GM20000 (cell line): ENCODE data around the gene KIF27.
"Not testable (repeated sequence)": the region's sequence is repeated elsewhere in the genome, so short reads cannot be mapped to it uniquely, and the experiment has no call there.

ENCODE experiments used
- DNase-seq: peaks from one replicate; pipeline ENCODE4 v3.0.0; 2012; ENCODE audit warnings: low spot score
- CTCF ChIP-seq: IDR thresholded peaks from 2 replicates; pipeline ENCODE4 v1.5.1; 2012; ENCODE audit warnings: mild to moderate bottlenecking, control low read depth; ENCODE audit errors: extremely low read depth, missing control alignments

Gene KIF27

DNA sequence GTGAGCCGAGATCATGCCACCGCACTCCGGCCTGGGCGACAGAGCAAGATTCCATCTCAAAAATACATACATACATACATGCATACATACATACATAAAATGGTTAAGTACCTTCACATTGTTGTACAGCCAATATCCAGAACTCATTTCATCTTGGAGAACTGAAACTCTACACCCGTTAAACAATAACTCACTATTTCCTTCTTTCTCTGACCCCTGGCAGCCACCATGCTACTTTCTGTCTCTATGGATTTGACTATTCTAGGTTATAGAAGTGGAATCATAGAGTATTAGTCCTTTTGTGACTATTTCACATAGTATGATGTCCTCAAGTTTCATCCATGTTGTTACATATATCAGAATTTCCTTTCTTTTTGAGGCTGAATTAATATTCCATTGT, 9.6 kb upstream of the KIF27 start:
- TF ChIP-seq CTCF: no peak

DNA sequence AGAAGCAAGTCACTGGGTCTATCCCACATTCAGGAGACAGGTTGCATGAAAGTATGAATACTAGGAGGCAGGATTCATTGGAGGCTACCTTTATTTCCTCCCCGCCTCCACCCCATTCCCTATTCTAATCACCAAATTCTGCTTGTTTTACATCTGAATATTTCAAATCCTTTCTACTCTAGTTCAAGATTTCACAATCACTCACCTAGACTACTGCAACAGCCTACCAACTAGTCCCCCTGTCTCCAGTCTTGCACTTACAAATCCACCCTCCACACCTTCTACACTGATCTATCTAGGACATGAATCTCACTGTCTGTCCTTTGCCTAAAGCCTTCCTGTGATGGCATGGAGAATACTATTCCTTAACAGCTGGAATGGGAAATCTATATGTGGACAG, 6.4 kb upstream of the KIF27 start:
- TF ChIP-seq CTCF: no peak
- no peak for DNase-seq

More for the DNA sequence above, 9.6 kb upstream of the KIF27 start:
- no peak for DNase-seq

DNA sequence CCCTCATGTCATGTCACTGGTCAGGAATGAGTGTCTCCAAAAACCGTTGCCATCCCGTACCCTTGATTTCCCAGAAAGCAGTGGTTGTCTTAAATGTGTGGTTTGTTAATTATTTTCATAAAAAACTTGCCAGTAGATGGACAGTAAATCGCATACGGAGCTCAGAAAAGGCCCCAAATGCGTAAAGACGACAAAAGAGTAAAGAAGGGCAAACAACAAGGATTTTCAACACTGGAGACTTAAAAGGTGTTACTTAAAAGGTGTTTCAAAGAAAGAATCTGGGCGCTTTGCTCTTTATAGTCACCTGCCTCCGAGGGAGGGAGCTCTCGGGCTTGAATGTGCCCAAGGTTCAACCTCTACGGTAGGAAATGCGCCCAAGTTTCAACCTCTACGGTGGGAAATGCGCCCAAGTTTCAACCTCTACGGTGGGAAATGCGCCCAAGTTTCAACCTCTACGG, 734 bp downstream of the KIF27 start:
- TF ChIP-seq CTCF: no peak
- DNase-seq: peak; percentile 64

- TF ChIP-seq CTCF: no peak
Observed at GRCh38 chr9:83919111-83919510, 2.1 kb downstream of the KIF27 start.

GRCh38 chr9:83912194-83912593, 9.0 kb downstream of the KIF27 start:
- not testable (repeated sequence) for DNase-seq

More at GRCh38 chr9:83919111-83919510, 2.1 kb downstream of the KIF27 start:
- no peak for DNase-seq

- no peak for DNase-seq
- no peak for TF ChIP-seq CTCF
Observed at GRCh38 chr9:83906144-83906543, 15.1 kb downstream of the KIF27 start.

- DNase-seq: not testable (repeated sequence)
Observed at GRCh38 chr9:83900615-83901014, 20.6 kb downstream of the KIF27 start.

DNA sequence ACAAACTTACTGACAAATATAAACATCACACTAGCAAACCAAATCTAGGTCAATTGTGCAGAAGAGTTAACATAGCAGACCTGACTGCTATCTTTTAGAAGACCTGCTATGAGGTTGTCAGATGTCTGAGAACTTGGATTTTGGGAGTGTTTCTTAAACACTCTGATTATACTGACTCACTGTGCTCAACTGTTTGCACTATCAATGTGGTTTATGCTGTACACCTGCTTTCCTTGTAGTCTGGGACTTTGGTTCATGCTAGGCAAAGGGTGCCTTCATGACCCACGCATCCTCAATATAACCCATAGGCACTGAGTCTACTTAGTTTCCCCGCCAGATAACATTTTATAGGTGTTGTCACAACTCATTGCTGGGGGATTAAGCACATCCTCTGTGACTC, 26.9 kb downstream of the KIF27 start:
- DNase-seq: not testable (repeated sequence)

- not testable (repeated sequence) for DNase-seq
Observed at GRCh38 chr9:83886498-83886897, 34.7 kb downstream of the KIF27 start.

- DNase-seq: not testable (repeated sequence)
Observed at GRCh38 chr9:83885559-83886240, 35.5 kb downstream of the KIF27 start.

DNA sequence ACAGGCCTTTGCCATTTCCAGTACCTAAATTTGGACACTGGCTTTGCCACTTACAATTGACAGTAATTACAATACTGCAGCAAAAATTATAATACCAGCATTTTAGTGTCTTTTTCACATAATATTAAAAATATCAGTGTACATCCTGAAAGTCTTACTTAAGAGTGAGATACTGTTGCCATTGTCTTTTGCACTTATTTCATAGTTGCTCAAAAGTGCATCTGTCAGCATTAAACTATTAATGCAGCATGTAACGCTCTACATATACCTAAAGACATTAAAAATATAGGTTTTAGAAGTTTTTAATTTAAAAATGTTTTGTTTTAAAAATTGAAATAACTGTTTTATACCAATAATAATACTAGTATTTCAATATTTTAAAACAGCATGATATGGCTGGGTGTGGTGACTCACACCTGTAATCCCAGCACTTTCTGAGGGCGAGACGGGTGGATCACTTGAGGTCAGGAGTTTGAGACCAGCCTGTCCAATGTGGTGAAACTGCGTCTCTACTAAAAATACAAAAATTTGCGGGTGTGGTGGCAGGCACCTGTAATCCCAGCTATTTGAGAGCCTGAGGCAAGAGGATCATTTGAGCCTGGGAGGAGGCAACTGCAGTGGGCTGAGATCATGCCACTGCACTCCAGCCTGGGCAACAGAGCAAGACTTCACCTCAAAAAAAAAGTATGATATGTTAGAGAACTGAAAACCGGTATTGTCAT, 39.4 kb downstream of the KIF27 start:
- DNase-seq: not testable (repeated sequence)

- DNase-seq: not testable (repeated sequence)
Observed at GRCh38 chr9:83875559-83875958, 45.7 kb downstream of the KIF27 start.

DNA sequence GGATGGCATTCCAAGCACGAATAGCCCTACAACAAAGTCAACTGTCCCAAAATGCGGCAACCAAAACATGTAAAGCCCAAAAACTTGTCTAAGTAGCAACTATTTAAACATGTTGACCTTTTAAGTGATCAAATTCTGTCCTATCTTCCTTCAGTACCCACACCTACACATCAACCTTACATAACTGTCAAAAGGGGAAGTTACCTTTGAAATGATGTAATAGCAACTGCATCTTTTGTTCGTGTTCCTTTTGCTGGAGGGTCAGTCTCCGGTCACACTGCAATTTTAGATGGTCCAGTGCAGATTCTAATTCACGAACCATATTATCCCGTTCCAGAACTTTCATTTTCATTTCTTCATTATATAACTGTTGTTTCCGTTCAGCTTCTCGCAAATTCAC, 71.3 kb downstream of the KIF27 start:
- peak; percentile 7 for DNase-seq

DNA sequence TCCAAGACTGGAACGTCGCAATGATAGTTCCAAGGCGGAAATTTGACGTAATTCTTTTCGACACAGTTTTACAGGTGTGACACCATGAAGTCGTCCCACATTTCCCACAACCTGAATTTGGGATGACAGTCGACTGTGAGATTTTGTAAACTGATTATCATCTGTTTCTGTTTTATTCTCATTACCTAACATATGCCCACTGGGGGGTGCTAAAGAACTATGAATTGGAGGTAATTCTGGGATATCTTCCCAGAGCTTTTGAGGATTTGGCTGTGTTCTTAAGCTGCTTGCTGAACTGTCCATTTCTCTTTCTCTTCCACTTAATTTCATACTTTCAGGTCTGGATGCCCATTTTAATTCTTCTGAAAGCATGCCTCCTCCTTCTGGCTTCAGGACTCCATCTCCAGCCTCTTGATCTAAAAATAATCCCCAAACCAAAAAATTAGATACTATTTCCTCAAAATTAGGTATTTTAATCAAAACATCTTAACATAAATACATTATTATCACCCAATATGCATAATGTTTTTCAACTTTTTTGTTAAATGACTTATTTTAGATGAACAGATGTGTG, 84.1 kb downstream of the KIF27 start:
- DNase-seq: not testable (repeated sequence)
